HG03175 (cell line): Measurements from ENCODE around the gene BMPR2.
"Not testable (repeated sequence)": the region's sequence is repeated elsewhere in the genome, so short reads cannot be mapped to it uniquely, and the experiment has no call there.

Experiments used
- ATAC-seq: cut with Tn5 transposase; IDR thresholded peaks from one replicate; pipeline ENCODE4 v1.9.1; 2021; ENCODE audit warnings: mild to moderate bottlenecking, moderate library complexity; ENCODE audit not compliant: unreplicated experiment

The BMPR2 gene

DNA sequence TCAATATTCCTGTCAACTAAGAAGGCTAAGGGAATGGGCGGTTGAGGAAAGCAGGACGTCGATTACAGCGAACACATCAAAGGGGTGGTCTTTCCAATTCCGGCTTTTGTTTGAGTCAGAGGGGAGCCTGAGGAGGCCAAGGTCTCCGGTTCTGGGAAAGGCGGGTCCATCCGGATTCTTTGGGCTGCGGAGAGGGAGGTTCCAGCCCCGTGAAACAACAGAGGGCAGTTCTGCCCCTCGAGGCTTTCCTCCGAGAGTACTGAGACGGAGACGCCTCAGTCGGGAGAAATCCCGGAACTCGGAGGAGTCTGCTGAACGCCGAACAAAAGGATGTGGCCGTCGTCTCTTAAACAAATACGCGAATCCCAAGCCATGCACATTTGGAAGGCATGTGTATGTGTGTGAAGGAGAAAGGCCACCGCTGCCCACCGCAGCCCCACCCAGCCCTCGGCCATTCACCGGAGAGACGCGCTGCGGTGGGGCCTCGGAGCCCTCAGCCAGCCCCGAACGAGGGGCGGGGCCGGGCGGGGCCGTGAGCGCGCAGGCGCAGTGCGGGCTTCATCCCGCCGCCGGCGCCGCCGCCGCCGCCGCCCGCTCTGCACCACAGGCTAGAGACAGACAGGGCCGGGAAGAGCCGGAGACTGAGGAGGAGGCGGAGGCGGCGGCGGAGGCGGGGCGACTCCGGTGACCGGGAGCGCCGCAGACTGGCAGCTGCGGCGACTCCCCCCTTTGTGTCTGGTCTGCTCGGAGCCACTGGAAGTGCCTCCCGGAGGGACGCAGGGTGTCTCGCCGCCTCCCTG is at the start of gene BMPR2:
BMPR2 (plus strand) TSS at position 719 of the 800 bp plus-strand sequence. CDS start 1,148 bp downstream, outside the sequence.
- ATAC-seq, result peak; percentile 73

DNA sequence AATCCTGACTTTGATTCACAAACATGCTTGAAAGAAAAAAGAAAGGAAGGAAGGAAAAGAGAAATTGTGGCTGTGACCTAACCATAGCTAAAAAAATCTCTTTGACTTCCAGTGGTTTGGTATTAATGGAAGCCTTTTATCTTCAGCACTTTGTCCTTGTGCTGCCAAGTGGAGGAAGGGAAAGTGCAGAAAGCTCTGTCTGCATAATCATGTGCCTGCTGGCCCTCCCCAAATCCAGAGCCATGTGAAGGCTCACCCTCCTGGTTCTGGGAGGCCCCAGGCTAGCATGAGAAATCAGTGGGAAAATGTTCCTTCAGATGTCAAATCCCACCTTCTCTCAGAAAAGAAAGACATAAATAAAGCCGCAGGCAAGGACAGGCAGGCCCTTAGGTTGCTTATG is 48.3 kb upstream of the BMPR2 start:
- no peak for ATAC-seq

- ATAC-seq, result no peak
Measured at GRCh38 chr2:202335791-202336467, 40.2 kb upstream of the BMPR2 start.

DNA sequence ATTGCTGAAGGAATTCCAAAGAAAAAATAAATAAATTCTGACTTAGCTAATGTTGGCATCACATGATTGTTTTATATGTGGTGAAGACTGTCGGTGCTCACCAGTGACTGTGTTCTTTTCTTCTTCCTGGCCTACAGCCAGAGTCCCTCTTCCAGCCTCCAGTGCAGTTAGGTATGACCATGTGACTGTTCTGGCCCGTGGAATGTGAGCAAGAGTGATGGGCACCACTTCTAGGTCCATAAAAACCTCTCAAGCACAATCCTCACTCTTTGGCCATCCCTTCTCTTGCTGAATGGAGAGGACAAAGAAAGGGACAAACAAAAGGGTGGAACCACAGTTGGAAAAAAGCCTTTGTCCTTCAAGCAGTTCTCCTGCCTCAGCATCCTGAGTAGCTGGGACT is 39.0 kb upstream of the BMPR2 start:
- no peak for ATAC-seq

GRCh38 chr2:202337706-202338346 is 38.3 kb upstream of the BMPR2 start:
- ATAC-seq, result no peak

- ATAC-seq, result no peak
Measured at GRCh38 chr2:202339071-202339870, 36.9 kb upstream of the BMPR2 start.

DNA sequence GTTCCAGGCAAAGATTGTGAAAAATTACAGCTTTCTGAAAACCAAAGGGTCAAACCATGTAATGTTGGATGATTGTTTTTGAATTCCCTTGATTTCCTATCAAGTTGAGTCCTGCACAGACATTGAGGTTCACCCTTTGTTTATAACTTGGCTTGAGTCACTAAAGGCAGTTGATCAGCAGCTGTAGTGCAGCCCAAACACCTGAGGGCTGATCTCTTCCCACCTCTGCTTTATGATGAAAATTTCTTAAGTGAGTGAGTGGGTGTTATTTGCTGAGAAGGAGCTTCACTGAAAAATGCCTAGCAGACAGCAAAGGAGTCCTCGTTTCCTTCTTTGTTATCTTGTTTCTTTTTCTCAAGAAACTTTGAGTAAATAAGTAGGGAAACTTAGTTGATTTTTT is 31.9 kb upstream of the BMPR2 start:
- no peak for ATAC-seq

GRCh38 chr2:202346180-202346579 is 29.9 kb upstream of the BMPR2 start:
- ATAC-seq, result no peak

DNA sequence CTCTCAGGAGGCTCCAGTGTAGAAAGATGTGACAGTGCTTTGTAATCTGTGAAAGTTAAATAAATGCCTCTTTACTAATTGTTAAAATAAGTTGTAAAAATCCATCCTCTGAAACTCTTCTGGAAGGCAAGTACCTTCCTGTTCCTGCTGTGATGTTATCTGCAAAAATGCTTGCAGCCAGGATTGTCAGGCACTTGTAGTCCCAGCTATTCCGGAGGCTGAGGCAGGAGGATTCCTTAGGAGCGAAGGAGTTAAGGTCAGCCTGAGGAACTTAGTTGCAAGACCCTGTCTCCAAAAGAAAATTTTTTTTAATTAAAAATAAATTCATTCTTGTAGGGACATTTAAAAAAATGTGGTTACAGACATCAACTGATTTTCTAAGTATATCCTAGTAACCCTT is 22.7 kb upstream of the BMPR2 start:
- no peak for ATAC-seq

GRCh38 chr2:202355993-202356505 is 20.1 kb upstream of the BMPR2 start:
- no peak for ATAC-seq

GRCh38 chr2:202358924-202359323 is 17.2 kb upstream of the BMPR2 start:
- not testable (repeated sequence) for ATAC-seq

GRCh38 chr2:202360646-202361045 is 15.5 kb upstream of the BMPR2 start:
- no peak for ATAC-seq

GRCh38 chr2:202361108-202361507 is 15.0 kb upstream of the BMPR2 start:
- no peak for ATAC-seq

DNA sequence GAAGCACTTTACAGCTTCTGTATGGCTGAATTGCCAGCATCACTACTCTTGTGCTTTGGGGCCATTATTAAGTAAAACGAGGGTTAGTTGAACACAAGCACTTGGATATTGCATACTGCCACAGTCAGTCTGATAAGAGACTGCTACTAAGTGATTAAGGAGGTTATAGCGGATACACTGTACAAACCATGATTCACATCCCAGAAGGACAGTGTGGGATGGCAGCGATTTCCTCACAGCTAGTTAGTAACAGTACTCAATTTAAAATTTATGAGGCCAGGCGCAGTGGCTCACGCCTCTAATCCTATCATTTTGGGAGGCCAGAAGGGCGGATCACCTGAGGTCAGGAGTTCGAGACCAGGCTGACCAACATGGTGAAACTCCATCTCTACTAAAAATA is 2.6 kb upstream of the BMPR2 start:
- no peak for ATAC-seq

- ATAC-seq, result not testable (repeated sequence)
Measured at GRCh38 chr2:202374383-202374782, 1.7 kb upstream of the BMPR2 start.

DNA sequence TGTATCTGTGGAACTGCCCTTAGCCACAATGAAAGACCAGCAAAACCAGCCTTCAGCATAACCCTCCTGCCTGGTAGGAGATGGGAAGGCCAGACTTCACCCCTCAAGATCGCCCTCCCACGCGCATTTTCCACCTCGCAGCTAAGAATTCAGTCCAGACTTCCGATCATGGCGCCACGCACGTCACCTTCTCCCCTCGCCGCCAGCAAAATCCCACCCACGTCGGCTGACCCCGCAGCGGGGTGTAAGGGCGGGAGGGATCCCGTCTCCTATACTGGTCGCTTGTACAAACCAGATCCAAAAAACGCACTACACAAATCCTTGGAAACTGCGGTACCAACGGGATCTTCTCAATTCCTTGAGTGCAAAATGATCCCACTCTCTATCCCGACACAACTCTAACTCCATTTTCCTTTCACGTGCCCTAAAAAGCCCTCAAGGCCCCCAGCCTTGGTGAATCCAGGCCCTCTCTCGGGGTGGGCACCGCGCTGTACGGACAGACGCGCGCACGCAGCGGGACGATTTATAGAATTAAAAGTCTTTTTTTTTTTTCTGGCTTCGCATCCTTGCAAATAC is 1.0 kb upstream of the BMPR2 start:
- no peak for ATAC-seq

DNA sequence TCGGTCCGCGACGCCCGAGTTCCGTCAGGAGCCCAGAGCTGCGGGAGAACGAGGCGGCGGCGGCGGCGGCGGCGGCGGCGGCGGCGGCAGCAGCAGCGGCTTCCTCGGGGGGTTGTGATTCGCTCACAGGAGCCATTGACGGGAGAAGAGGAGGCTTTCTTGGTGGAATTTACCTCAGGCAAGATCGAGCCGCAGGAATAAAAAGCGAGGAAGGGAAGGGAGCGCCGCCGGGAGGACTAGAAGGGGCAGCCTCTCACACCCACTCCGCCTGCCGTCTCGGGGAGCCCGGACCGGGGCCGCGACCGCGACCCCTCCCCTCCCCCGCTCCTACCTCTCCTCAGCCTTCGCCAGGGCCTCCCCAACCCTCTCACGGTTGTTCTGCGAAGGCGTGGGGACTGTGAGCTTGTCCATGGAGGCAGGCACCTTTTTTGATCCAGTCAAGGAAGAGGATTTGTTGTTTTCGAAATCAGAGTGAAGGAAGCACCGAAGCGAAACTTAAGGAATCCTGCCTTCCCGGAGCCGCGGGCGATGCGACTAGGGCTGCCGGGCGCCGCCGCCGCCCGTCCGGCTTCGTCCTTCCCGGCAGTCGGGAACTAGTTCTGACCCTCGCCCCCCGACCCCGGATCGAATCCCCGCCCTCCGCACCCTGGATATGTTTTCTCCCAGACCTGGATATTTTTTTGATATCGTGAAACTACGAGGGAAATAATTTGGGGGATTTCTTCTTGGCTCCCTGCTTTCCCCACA is 506 bp downstream of the BMPR2 start:
- peak; percentile 18 for ATAC-seq

- ATAC-seq, result no peak
Measured at GRCh38 chr2:202377207-202377761, 1.2 kb downstream of the BMPR2 start.

- ATAC-seq, result no peak
Measured at GRCh38 chr2:202378001-202378400, 1.9 kb downstream of the BMPR2 start.
